OCI-LY7 (cell line): ENCODE results near the gene SEC24D.

Experiments
- CTCF ChIP-seq: fragments of 200-600 bp; sonication (generic); conservative IDR thresholded peaks from 2 replicates; pipeline ENCODE4 v1.5.1; 2014; ENCODE audit warnings: mild to moderate bottlenecking, antibody characterized with exemption, low read length, moderate library complexity, mixed read lengths
- EZH2phosphoT487 ChIP-seq: fragments of 200-600 bp; sonication (generic); IDR thresholded peaks from 2 replicates; pipeline ENCODE4 v1.6.1; 2018; ENCODE audit warnings: low read depth, borderline replicate concordance, mild to moderate bottlenecking, mixed run types, antibody characterized with exemption, low read length, moderate library complexity, mixed read lengths

- no peak for TF ChIP-seq CTCF
- no peak for TF ChIP-seq EZH2phosphoT487
Observed at GRCh38 chr4:118738090-118738489, 97.8 kb downstream of the SEC24D start.
